HUES6 (cell line): ENCODE measurements around the gene CDC34.

Source experiments
- H3K27ac ChIP-seq: 2 replicates; pipeline ENCODE4 v1.7.0; 2013; ENCODE audit warnings: low read depth, mild to moderate bottlenecking, low read length, inconsistent platforms
- H3K27me3 ChIP-seq: 2 replicates; pipeline ENCODE4 v1.6.1; 2013; ENCODE audit warnings: low read length; ENCODE audit not compliant: control insufficient read depth, insufficient read depth
- H3K36me3 ChIP-seq: 2 replicates; pipeline ENCODE4 v1.6.1; 2013; ENCODE audit warnings: low read length; ENCODE audit not compliant: control insufficient read depth, insufficient read depth
- H3K4me1 ChIP-seq: 2 replicates; pipeline ENCODE4 v1.6.1; 2013; ENCODE audit warnings: low read length; ENCODE audit not compliant: control insufficient read depth, insufficient read depth
- H3K4me3 ChIP-seq: 2 replicates; pipeline ENCODE4 v1.5.1; 2013; ENCODE audit warnings: low read depth, low read length
- H3K9ac ChIP-seq: one replicate; pipeline ENCODE4 v1.6.1; 2013; ENCODE audit warnings: mild to moderate bottlenecking, low read length
- H3K9me3 ChIP-seq: 2 replicates; pipeline ENCODE4 v1.6.1; 2013; ENCODE audit warnings: low read depth, low read length; ENCODE audit not compliant: control insufficient read depth, insufficient read depth

CDC34 gene

DNA sequence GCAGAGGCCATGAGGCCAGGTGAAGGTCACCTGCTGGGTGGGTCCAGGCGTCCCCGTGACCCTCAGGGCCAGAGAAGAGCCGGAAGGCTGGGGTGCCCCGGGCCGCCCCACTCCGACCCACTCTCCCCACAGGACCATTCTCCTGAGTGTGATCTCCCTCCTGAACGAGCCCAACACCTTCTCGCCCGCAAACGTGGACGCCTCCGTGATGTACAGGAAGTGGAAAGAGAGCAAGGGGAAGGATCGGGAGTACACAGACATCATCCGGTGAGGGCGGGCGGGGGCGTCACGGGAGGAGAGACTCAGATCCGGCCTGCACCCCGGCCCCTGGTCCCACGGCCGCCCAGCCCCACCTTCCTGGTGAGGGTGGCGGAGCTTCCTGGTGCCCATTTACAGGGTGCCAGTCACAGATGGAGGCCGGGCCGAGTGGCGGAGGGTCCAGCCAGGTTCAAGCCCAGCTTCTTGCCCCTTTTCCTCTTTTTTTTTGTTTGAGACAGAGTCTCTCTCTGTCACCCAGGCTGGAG, 5.4 kb downstream of the CDC34 start:
- Histone ChIP-seq H3K9ac (no peak overlapping the region), H3K27ac (no peak overlapping the region), H3K9me3 (no peaks in the 10 kb centered on the region), H3K36me3 (peaks cover 56% of the 10 kb centered on the region), H3K4me1 (peaks cover 9% of the 10 kb centered on the region), H3K4me3 (no peak overlapping the region), H3K27me3 (no peaks in the 10 kb centered on the region)

DNA sequence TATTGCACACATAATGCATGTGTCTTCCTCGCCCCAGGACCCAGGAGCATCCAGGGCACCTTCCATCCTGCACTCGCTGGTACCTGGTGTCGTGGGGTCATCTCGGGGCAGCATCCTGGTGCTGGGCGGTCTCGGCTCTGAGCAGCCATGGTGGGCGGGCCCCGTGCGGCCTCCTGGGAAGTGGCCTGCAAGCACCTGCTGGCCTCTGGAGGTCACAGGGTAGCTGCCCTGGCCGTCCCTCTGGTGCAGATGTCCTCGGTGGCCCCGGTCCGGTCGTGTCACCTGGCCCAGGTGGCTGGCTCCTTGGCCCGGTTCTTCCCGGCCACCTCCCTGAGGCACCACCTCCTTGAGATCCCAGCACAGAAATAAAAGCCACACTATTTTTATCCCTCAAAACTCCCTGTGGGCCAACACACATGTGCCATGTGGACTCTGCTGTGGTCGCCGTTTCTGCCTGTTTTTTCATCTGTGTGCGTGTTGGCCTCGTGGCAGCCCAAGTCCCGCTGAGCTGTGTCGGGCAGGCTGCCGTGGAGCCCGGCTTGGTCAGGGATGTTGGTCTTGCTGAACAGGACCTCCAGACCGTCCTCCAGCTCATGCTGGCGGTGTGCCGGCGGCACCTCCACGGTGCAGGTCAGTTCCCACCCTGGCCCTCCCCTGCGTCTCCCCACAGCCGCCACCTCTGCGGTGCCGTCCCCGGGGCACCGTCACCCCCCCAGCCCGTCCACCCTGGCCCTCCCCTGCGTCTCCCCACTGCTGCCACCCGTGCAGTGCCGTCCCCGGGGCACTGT, 7.3 kb downstream of the CDC34 start:
- H3K9ac ChIP-seq, result no peak overlapping the region

DNA sequence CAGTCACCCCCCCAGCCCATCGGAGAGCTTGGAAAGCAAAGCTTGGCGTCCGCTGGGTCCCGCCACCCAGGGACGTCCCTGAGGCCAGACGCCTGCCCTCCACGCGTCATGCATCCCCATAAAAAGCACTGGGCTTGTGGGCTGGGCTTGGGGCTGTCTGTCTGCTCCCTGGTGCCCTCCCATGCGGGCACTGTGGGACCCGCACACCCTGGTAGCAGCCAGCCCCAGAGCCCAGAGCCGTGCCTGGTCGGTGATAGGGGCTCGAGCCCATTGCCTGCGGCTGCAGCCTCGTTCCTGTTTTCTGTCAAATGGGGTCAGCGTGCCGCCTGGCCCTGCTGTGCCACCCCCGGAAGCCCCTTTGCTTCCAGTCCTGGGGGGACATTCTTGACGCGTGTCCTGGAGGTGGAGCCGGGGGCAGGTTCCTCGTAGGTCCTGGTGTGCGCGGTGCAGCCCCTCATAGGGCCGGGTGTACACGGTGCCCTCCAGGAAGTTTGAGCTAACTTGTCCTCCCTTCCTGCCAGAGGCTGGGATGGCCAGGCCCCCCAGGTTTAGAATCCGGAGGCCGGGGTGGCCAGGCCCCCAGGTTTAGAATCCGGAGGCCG, 8.0 kb downstream of the CDC34 start:
- Histone ChIP-seq H3K9ac (no peak overlapping the region), H3K27me3 (no peaks in the 10 kb centered on the region), H3K9me3 (no peaks in the 10 kb centered on the region), H3K4me3 (no peak overlapping the region), H3K4me1 (peaks cover 7% of the 10 kb centered on the region; the same call in 1 of the 2 replicates), H3K36me3 (peaks cover 65% of the 10 kb centered on the region), H3K27ac (no peak overlapping the region)

More for the DNA sequence above, 7.3 kb downstream of the CDC34 start:
- H3K4me1 ChIP-seq, result peaks cover 4% of the 10 kb centered on the region; the same call in 1 of the 2 replicates
- H3K9me3 ChIP-seq, result no peaks in the 10 kb centered on the region
- H3K27ac ChIP-seq, result no peak overlapping the region
- no peak overlapping the region for H3K4me3 ChIP-seq
- peaks cover 65% of the 10 kb centered on the region for H3K36me3 ChIP-seq
- H3K27me3 ChIP-seq, result no peaks in the 10 kb centered on the region

DNA sequence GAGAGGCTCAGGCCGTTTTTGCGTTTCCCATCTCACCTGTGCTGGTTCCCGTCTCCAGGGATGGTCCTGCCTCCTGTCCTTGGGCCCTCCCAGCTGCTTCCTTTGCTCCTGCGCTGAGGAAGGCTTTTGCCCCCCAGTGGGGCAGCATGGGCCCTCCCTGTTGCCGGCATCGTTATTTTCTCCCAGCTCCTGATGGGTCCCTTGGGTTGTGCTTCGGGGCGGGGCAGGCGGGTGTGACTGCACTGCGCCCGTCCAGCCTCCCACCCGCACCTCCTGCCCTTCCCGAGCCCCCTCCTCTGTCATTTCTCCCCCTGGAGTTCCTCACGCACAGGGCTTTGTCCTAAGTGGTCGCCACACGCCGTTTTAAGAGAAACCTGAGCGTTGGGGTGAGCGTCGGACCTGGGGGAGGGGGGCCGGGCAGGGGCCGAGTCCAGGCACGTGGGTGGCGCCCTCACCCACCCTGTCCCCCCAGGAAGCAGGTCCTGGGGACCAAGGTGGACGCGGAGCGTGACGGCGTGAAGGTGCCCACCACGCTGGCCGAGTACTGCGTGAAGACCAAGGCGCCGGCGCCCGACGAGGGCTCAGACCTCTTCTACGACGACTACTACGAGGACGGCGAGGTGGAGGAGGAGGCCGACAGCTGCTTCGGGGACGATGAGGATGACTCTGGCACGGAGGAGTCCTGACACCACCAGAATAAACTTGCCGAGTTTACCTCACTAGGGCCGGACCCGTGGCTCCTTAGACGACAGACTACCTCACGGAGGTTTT, 9.5 kb downstream of the CDC34 start:
- peaks cover 55% of the 10 kb centered on the region for H3K36me3 ChIP-seq
- peaks cover 7% of the 10 kb centered on the region; the same call in 1 of the 2 replicates for H3K4me1 ChIP-seq
- H3K4me3 ChIP-seq, result no peak overlapping the region
- H3K9ac ChIP-seq, result no peak overlapping the region
- H3K27ac ChIP-seq, result no peak overlapping the region
- no peaks in the 10 kb centered on the region for H3K9me3 ChIP-seq
- H3K27me3 ChIP-seq, result no peaks in the 10 kb centered on the region

DNA sequence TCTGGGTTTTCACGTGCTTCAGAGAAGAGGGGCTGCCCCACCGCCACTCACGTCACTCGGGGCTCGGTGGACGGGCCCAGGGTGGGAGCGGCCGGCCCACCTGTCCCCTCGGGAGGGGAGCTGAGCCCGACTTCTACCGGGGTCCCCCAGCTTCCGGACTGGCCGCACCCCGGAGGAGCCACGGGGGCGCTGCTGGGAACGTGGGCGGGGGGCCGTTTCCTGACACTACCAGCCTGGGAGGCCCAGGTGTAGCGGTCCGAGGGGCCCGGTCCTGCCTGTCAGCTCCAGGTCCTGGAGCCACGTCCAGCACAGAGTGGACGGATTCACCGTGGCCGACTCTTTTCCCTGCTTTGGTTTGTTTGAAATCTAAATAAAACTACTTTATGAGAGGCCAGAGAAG, 10.1 kb downstream of the CDC34 start:
- H3K9me3 ChIP-seq, result no peaks in the 10 kb centered on the region
- H3K36me3 ChIP-seq, result peaks cover 48% of the 10 kb centered on the region
- no peaks in the 10 kb centered on the region for H3K27me3 ChIP-seq
- H3K9ac ChIP-seq, result no peak overlapping the region
- H3K4me3 ChIP-seq, result no peak overlapping the region
- peaks cover 7% of the 10 kb centered on the region; the same call in 1 of the 2 replicates for H3K4me1 ChIP-seq
- no peak overlapping the region for H3K27ac ChIP-seq

DNA sequence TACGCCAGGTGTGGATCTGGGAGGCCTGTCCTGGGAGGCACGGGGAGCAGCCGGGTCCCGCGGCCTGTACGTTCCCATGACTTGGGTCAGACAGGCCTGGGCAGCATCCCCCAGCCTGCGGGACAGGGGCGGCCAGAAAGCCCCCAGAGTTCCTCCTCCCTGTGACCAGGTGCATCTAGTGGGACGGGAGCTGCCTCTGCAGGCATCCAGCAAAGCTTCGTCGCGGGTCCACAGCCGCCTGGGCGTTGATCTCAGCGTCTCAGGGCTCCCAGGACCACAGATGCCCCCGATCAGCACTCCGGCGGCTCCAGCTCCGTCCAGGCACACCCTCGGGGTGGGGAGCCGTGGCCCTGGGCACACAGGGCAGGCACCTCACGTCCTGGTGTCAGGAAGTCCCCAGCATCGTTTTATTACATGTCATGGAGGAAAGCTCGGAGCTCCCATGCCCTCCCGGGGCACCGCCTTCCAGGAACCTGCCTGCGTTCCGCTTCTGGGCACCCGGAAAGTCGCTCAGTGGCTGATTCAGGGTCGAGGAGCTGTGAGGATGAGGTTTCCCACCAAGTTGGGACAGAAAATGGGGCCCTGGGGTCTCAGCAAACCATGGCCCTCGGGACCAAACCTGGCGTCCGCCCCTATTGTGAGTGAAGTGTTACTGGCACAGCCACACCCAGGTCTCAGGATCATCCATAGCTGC, 10.8 kb downstream of the CDC34 start:
- Histone ChIP-seq H3K27me3 (no peaks in the 10 kb centered on the region), H3K4me3 (no peak overlapping the region), H3K9ac (no peak overlapping the region), H3K36me3 (peaks cover 43% of the 10 kb centered on the region), H3K9me3 (no peaks in the 10 kb centered on the region), H3K27ac (no peak overlapping the region), H3K4me1 (peaks cover 7% of the 10 kb centered on the region; the same call in 1 of the 2 replicates)

DNA sequence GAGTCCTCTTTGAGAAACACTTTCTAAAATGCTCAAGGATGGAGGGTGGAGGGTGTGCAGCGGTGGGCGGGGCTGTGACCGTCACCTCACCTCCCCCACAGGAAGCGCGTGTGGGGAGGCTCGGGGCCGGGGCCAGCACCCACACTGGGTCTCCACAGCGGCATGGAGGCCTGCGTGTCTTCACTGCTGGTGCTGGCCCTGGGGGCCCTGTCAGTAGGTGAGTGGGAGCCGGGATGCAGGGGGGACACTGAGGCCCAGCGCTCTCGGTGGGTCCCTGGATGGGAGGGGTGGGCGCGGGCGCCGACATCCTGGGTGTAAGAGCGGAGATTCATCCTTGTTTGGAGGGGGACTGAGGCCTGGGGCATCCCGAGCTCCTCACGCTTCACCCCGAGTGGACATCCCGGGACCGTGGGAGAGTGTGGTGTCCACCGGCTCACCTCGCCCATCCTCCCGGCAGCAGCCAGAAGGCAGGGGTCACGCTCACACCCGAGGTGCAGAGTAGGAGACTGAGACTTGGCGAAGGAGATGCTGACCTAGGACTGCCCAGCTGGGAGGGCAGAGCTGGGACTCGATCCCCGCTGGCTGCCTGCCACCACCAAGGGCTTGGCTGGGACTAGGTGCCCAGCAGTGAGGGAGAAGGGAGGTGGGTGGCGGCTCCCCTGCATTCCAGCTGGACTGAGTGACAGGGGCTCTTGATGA, 12.5 kb downstream of the CDC34 start, which contains the start of gene GZMM:
GZMM (plus strand) TSS at position 144 of the 699 bp plus-strand sequence; CDS start at position 163, 19 bp downstream.
- Histone ChIP-seq H3K27ac (no peak within 1 kb of the TSS), H3K9ac (no peak within 1 kb of the TSS), H3K4me3 (no peak within 1 kb of the TSS), H3K9me3 (no peaks in the 10 kb centered on the region), H3K27me3 (no peaks in the 10 kb centered on the region), H3K36me3 (peaks cover 27% of the 10 kb centered on the region), H3K4me1 (peaks cover 7% of the 10 kb centered on the region; the same call in 1 of the 2 replicates)

DNA sequence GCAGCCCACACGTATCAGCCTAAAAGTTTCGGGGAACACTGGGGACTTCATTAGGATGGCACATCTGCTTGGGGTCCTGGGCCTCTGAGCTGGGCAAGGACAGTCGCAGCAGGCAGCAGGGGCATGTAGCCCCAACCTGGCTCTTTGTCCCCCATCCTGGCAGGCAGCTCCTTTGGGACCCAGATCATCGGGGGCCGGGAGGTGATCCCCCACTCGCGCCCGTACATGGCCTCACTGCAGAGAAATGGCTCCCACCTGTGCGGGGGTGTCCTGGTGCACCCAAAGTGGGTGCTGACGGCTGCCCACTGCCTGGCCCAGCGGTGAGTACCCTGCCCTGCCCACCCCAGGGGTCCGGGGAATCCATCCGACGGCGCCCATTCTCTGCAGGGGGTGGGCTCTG, 15.6 kb downstream of the CDC34 start:
- Histone ChIP-seq H3K9me3 (no peaks in the 10 kb centered on the region), H3K9ac (no peak overlapping the region), H3K27me3 (peaks cover 2% of the 10 kb centered on the region; the same call in 1 of the 2 replicates), H3K27ac (no peak overlapping the region), H3K4me1 (peaks cover 7% of the 10 kb centered on the region; the same call in 1 of the 2 replicates), H3K4me3 (no peak overlapping the region), H3K36me3 (peaks cover 7% of the 10 kb centered on the region; the same call in 1 of the 2 replicates)

DNA sequence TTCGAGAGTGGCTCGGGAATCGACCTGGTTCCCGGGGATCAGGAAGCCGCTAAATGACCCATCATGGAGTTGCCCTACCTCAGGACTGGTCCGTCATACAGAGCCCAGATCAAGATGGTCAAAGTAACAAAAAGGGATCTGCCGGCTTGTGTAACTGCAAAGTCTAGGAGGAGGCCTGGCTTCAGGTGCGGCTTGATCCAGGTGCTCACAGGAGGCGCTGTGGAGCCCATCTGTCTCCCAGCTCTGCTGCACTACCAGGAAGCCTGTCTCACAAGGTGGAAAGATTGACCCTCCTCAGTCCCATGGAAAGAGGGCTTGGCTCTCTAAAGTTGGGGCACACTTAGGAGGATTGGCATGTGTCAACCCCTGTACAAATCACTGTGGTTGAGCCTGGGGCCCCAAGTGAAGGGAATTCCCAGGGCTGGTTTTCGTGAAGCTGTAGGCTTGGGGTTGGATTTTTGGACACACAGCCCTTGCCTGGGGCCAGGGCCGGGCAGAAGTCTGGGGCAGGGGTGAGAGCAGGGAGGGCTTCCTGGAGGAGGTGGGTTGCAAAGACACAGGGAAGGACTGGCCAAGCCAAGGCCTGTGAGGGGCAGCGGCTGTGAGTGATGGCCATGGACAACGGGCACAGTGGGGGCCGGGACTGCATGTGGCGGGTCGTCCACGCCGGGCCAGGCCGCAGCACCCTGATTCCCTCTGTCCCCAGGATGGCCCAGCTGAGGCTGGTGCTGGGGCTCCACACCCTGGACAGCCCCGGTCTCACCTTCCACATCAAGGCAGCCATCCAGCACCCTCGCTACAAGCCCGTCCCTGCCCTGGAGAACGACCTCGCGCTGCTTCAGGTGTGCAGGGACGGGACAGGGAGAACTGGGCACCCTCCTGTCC, 16.5 kb downstream of the CDC34 start:
- Histone ChIP-seq H3K36me3 (no peaks in the 10 kb centered on the region; the same call in 1 of the 2 replicates), H3K9me3 (no peaks in the 10 kb centered on the region), H3K27me3 (peaks cover 2% of the 10 kb centered on the region; the same call in 1 of the 2 replicates), H3K4me3 (no peak overlapping the region), H3K27ac (no peak overlapping the region), H3K9ac (no peak overlapping the region), H3K4me1 (peaks cover 7% of the 10 kb centered on the region; the same call in 1 of the 2 replicates)
